Tibial nerve (tissue), 4 donors: ENCODE results near the gene SDF2L1. TPM values are rescaled to one million over a fixed set of nuclear protein-coding genes. Genes with fewer than 3 reads are reported as not detected.
A peak's percentile ranks its signal among the peaks of the same experiment; 100 is the strongest.

Experiments
- DNase-seq, 2 donors: peaks; one replicate each; pipeline ENCODE4 v3.0.0-alpha.2; 2019; ENCODE audit warnings: low spot score in 2 of 2
- H3K27ac ChIP-seq, 4 donors: fragments of 200-600 bp; sonication (generic) in 3 of 4; one replicate each; pipeline ENCODE4 v1.5.1; 2017 to 2019; ENCODE audit warnings: mild to moderate bottlenecking in 1 of 4
- H3K27me3 ChIP-seq, 2 donors: fragments of 200-600 bp; sonication (generic) in 1 of 2; one replicate each; pipeline versions ENCODE4 v1.5.1 to v1.6.0; 2017 to 2019
- H3K36me3 ChIP-seq, 3 donors: fragments of 200-600 bp; sonication (generic); one replicate each; pipeline ENCODE4 v1.5.1; 2018 to 2019
- H3K4me1 ChIP-seq, 4 donors: fragments of 200-600 bp; sonication (generic) in 3 of 4; one replicate each; pipeline ENCODE4 v1.5.1; 2017 to 2019
- H3K4me3 ChIP-seq, 4 donors: fragments of 200-600 bp; sonication (generic) in 3 of 4; one replicate each; pipeline ENCODE4 v1.5.1; 2017 to 2019; ENCODE audit warnings: mild to moderate bottlenecking in 1 of 4, moderate library complexity in 1 of 4
- H3K9me3 ChIP-seq, 4 donors: fragments of 200-600 bp; sonication (generic) in 3 of 4; one replicate each; pipeline ENCODE4 v1.5.1; 2017 to 2019
- CTCF ChIP-seq, 5 experiments: fragments of 200-600 bp in 3 of 5; fragments of 450-650 bp in 2 of 5; sonication (generic) in 3 of 5; IDR thresholded peaks; one replicate each; pipeline ENCODE4 v1.5.1; 2016 to 2019; ENCODE audit warnings: antibody characterized with exemption in 5 of 5, mild to moderate bottlenecking in 3 of 5, moderate library complexity in 2 of 5
- EP300 ChIP-seq, 2 donors: sonication (generic); formaldehyde crosslinking; IDR thresholded peaks; one replicate each; pipeline ENCODE4 v1.6.1; 2017; ENCODE audit warnings: antibody characterized with exemption in 2 of 2, mild to moderate bottlenecking in 1 of 2
- POLR2A ChIP-seq, 2 donors: fragments of 450-650 bp; IDR thresholded peaks; one replicate each; pipeline ENCODE4 v1.6.1; 2017; ENCODE audit warnings: antibody characterized with exemption in 2 of 2, mild to moderate bottlenecking in 2 of 2, moderate library complexity in 2 of 2
- WGBS, 2 donors: methylation state at CpG; one replicate each; pipeline ENCODE4 v1.1.5; 2018; 5-methylcytosine and 5-hydroxymethylcytosine counted together
- total RNA-seq, 4 donors: library from RNA; depleted of rRNA; stranded (reverse); fragments of >200 nt; gene quantifications; one replicate each; pipeline ENCODE4 v1.1.0, GENCODE V29; 2016

SDF2L1 gene
- total RNA-seq, 4 donors from 2014 or later, result 11.4 to 62.7 (median 31.5) TPM

- WGBS, 2 donors, result 94 to 99% methylated on average over 7 of the region's 7 CpGs
- H3K9me3 ChIP-seq, result no peaks in the 10 kb centered on the region
These were observed 8.2 kb downstream of the SDF2L1 start for GRCh38 chr22:21650280-21650679.

GRCh38 chr22:21650823-21651520 is 8.9 kb downstream of the SDF2L1 start:
- Histone ChIP-seq H3K27me3 (no peaks in the 10 kb centered on the region), H3K4me1 (peaks cover 0 to 26% (median 11%) of the 10 kb centered on the region in 4 donors), H3K4me3 (peak overlapping the region in 2 of 4 donors; percentile 48 to 69), H3K9me3 (no peaks in the 10 kb centered on the region), H3K27ac (no peak overlapping the region), H3K36me3 (peaks cover 0 to 22% (median 0%) of the 10 kb centered on the region in 3 donors)
- no peak for TF ChIP-seq CTCF (IDR thresholded peaks at IDR 0.05)
- no peak for TF ChIP-seq POLR2A (IDR thresholded peaks at IDR 0.05)
- no peak for TF ChIP-seq EP300 (IDR thresholded peaks at IDR 0.05)
- 19 to 20% methylated on average over 6 of the region's 6 CpGs for WGBS, 2 donors
- DNase-seq, result no peak

More at GRCh38 chr22:21650280-21650679, 8.2 kb downstream of the SDF2L1 start:
- H3K4me3 ChIP-seq, result no peak overlapping the region
- H3K27me3 ChIP-seq, result no peaks in the 10 kb centered on the region
- peaks cover 0 to 26% (median 11%) of the 10 kb centered on the region in 4 donors for H3K4me1 ChIP-seq
- no peak for DNase-seq
- no peak for TF ChIP-seq CTCF (IDR thresholded peaks at IDR 0.05)
- no peak for TF ChIP-seq POLR2A (IDR thresholded peaks at IDR 0.05)
- H3K36me3 ChIP-seq, result peaks cover 0 to 28% (median 0%) of the 10 kb centered on the region in 3 donors
- no peak overlapping the region for H3K27ac ChIP-seq

GRCh38 chr22:21651521-21652009 is 9.5 kb downstream of the SDF2L1 start:
- no peak for DNase-seq
- TF ChIP-seq CTCF (IDR thresholded peaks at IDR 0.05) (no peak), EP300 (IDR thresholded peaks at IDR 0.05) (no peak), POLR2A (IDR thresholded peaks at IDR 0.05) (no peak)
- Histone ChIP-seq H3K4me1 (peaks cover 0 to 25% (median 11%) of the 10 kb centered on the region in 4 donors), H3K9me3 (no peaks in the 10 kb centered on the region), H3K27me3 (no peaks in the 10 kb centered on the region), H3K4me3 (peak overlapping the region; percentile 41 to 69 (median 54)), H3K36me3 (peaks cover 0 to 17% (median 0%) of the 10 kb centered on the region in 3 donors), H3K27ac (no peak overlapping the region)
- 0% methylated on average over 14 to 29 of the region's 29 CpGs for WGBS, 2 donors

- DNase-seq, result peak; percentile 78 to 87
- 0% methylated on average over 41 to 44 of the region's 44 CpGs for WGBS, 2 donors
- no peaks in the 10 kb centered on the region for H3K9me3 ChIP-seq
- peak overlapping the region in 1 of 4 donors; percentile 4 for H3K27ac ChIP-seq
- H3K4me1 ChIP-seq, result peaks cover 0 to 22% (median 11%) of the 10 kb centered on the region in 4 donors
- H3K27me3 ChIP-seq, result peaks cover 0 to 4% of the 10 kb centered on the region in 2 donors
- TF ChIP-seq POLR2A (IDR thresholded peaks at IDR 0.05) (no peak), EP300 (IDR thresholded peaks at IDR 0.05) (no peak), CTCF (IDR thresholded peaks at IDR 0.05) (no peak)
- H3K4me3 ChIP-seq, result peak overlapping the region; percentile 41 to 69 (median 54)
- peaks cover 0 to 17% (median 0%) of the 10 kb centered on the region in 3 donors for H3K36me3 ChIP-seq
These were observed 10.0 kb downstream of the SDF2L1 start for GRCh38 chr22:21652010-21652546.
